H1 (cell line): Measurements from ENCODE around the gene CDH12. TPM values are rescaled to one million over a fixed set of nuclear protein-coding genes. Genes with fewer than 3 reads are reported as not detected.

ENCODE experiments used
- CTCF ChIA-PET: fragments of 300-600 bp; sonication (Branson Sonifier 250); formaldehyde crosslinking; loops from one replicate; lab custom pipeline; 2021; ENCODE audit not compliant: partially characterized antibody; lab: Charles Lee
- POLR2A ChIA-PET: fragments of 300-600 bp; sonication (Branson Sonifier 250); formaldehyde crosslinking; loops from one replicate; lab custom pipeline; 2021; ENCODE audit warnings: inconsistent platforms; ENCODE audit not compliant: partially characterized antibody; lab: Charles Lee
- DNase-seq, 2 experiments: peaks; one replicate each; pipeline versions ENCODE4 v3.0.0 to v3.0.0-alpha.2; 2010 to 2022; ENCODE audit warnings: low spot score in 2 of 2, low read depth in 1 of 2, mixed read lengths in 1 of 2
- FAIRE-seq: peaks from 2 replicates; lab custom pipeline; 2011; peaks lifted over from hg19 to GRCh38; lab: Jason Lieb, UNC
- H2AFZ ChIP-seq: 2 replicates; pipeline ENCODE4 v1.8.1; 2012; ENCODE audit warnings: low read length, inconsistent platforms
- H2AK5ac ChIP-seq: 2 replicates; pipeline ENCODE4 v1.6.1; 2013; ENCODE audit warnings: low read depth, low read length
- H2BK120ac ChIP-seq: replicated peaks from 2 replicates; pipeline ENCODE3; 2013; ENCODE audit warnings: low read depth, low read length, inconsistent platforms
- H2BK12ac ChIP-seq: 2 replicates; pipeline ENCODE4 v1.6.1; 2013; ENCODE audit warnings: low read depth, low read length
- H2BK15ac ChIP-seq: 2 replicates; pipeline ENCODE4 v1.6.1; 2013; ENCODE audit warnings: low read length
- H2BK20ac ChIP-seq: 2 replicates; pipeline ENCODE4 v1.6.1; 2013; ENCODE audit warnings: low read length
- H2BK5ac ChIP-seq: 2 replicates; pipeline ENCODE4 v1.6.1; 2013; ENCODE audit warnings: low read depth, low read length
- H3K14ac ChIP-seq: 2 replicates; pipeline ENCODE4 v1.6.1; 2013; ENCODE audit warnings: inconsistent platforms; ENCODE audit not compliant: insufficient read length
- H3K18ac ChIP-seq: 2 replicates; pipeline ENCODE4 v1.6.1; 2013; ENCODE audit warnings: low read length; ENCODE audit errors: extremely low read depth
- H3K23ac ChIP-seq: 2 replicates; pipeline ENCODE4 v1.6.1; 2013; ENCODE audit warnings: inconsistent platforms; ENCODE audit not compliant: insufficient read length
- H3K23me2 ChIP-seq: 2 replicates; pipeline ENCODE4 v1.6.1; 2013; ENCODE audit warnings: low read depth, low read length
- H3K27ac ChIP-seq: 2 replicates; pipeline ENCODE4 v1.6.1; 2011; ENCODE audit warnings: low read depth, low read length, inconsistent platforms
- H3K27me3 ChIP-seq, 4 experiments: replicated peaks in 1 of 4; 1 replicate in 1 of 4; 2 replicates in 3 of 4; pipeline versions ENCODE4 v1.6.1 to v1.8.1; 2011 to 2013; ENCODE audit warnings: low read length in 3 of 4, mild to moderate bottlenecking in 3 of 4, inconsistent platforms in 2 of 4, mixed read lengths in 2 of 4, moderate library complexity in 1 of 4; ENCODE audit not compliant: control insufficient read depth in 3 of 4, insufficient read depth in 3 of 4; ENCODE audit errors: extremely low read depth in 1 of 4
- H3K36me3 ChIP-seq, 4 experiments: 2 replicates each; pipeline versions ENCODE4 v1.6.1 to v1.8.1; 2011 to 2013; ENCODE audit warnings: mild to moderate bottlenecking in 4 of 4, low read length in 3 of 4, moderate library complexity in 2 of 4, control low read depth in 1 of 4, inconsistent platforms in 1 of 4; ENCODE audit not compliant: insufficient read depth in 4 of 4, control insufficient read depth in 2 of 4
- H3K4ac ChIP-seq: replicated peaks from 2 replicates; pipeline ENCODE3; 2013; ENCODE audit warnings: low read length, low read depth, mixed read lengths, inconsistent platforms; ENCODE audit not compliant: insufficient read length
- H3K4me1 ChIP-seq, 4 experiments: replicated peaks in 1 of 4; 1 replicate in 1 of 4; 2 replicates in 3 of 4; pipeline versions ENCODE4 v1.6.1 to v1.8.1; 2011 to 2013; ENCODE audit warnings: low read length in 3 of 4, inconsistent platforms in 2 of 4, mixed read lengths in 1 of 4; ENCODE audit not compliant: insufficient read depth in 4 of 4, control insufficient read depth in 3 of 4
- H3K4me2 ChIP-seq, 2 experiments: 2 replicates each; pipeline versions ENCODE4 v1.6.1 to v1.8.1; 2011 to 2013; ENCODE audit warnings: low read depth in 2 of 2, low read length in 2 of 2, control low read depth in 1 of 2, inconsistent platforms in 1 of 2, mild to moderate bottlenecking in 1 of 2; ENCODE audit not compliant: insufficient read depth in 1 of 2
- H3K4me3 ChIP-seq, 4 experiments: fragments of 200-600, 300-600 bp in 1 of 4; sonication (generic), shearing (Covaris generic), sonication (Bioruptor Twin) in 1 of 4; 2 replicates each; pipeline versions ENCODE4 v1.5.1 to v1.8.1; 2011 to 2016; ENCODE audit warnings: low read length in 4 of 4, low read depth in 3 of 4, control low read depth in 2 of 4, inconsistent platforms in 2 of 4, mild to moderate bottlenecking in 2 of 4, mixed read lengths in 1 of 4, moderate library complexity in 1 of 4; ENCODE audit not compliant: insufficient read depth in 2 of 4; ENCODE audit errors: extremely low read depth in 1 of 4
- H3K56ac ChIP-seq: replicated peaks from 2 replicates; pipeline ENCODE3; 2013; ENCODE audit warnings: low read depth, mild to moderate bottlenecking, mixed read lengths, low read length, inconsistent platforms; ENCODE audit not compliant: insufficient read length
- H3K79me1 ChIP-seq: 2 replicates; pipeline ENCODE4 v1.6.1; 2013; ENCODE audit warnings: low read depth, low read length, control low read depth
- H3K79me2 ChIP-seq, 2 experiments: 2 replicates each; pipeline versions ENCODE4 v1.6.1 to v1.8.1; 2012 to 2013; ENCODE audit warnings: low read length in 2 of 2, mild to moderate bottlenecking in 2 of 2, inconsistent platforms in 1 of 2; ENCODE audit not compliant: insufficient read depth in 2 of 2, control insufficient read depth in 1 of 2
- H3K9ac ChIP-seq, 4 experiments: replicated peaks in 1 of 4; 1 replicate in 1 of 4; 2 replicates in 3 of 4; pipeline versions ENCODE4 v1.6.1 to v1.8.1; 2011 to 2013; ENCODE audit warnings: low read depth in 3 of 4, low read length in 3 of 4, control low read depth in 2 of 4, mild to moderate bottlenecking in 2 of 4, moderate library complexity in 2 of 4, inconsistent platforms in 1 of 4; ENCODE audit errors: extremely low read depth in 1 of 4
- H3K9me3 ChIP-seq, 2 experiments: 2 replicates each; pipeline versions ENCODE4 v1.6.1 to v1.8.1; 2012 to 2013; ENCODE audit warnings: mild to moderate bottlenecking in 2 of 2, moderate library complexity in 2 of 2, control low read depth in 1 of 2, inconsistent platforms in 1 of 2, low read depth in 1 of 2, low read length in 1 of 2, mixed read lengths in 1 of 2; ENCODE audit not compliant: insufficient read depth in 2 of 2
- H4K20me1 ChIP-seq, 2 experiments: replicated peaks in 1 of 2; 2 replicates each; pipeline versions ENCODE3 to v1.8.1; 2011 to 2013; ENCODE audit warnings: inconsistent platforms in 2 of 2, low read length in 2 of 2, mild to moderate bottlenecking in 1 of 2; ENCODE audit not compliant: insufficient read depth in 2 of 2, control insufficient read depth in 1 of 2
- H4K5ac ChIP-seq: 2 replicates; pipeline ENCODE4 v1.6.1; 2013; ENCODE audit warnings: low read length, low read depth, mixed read lengths, inconsistent platforms; ENCODE audit not compliant: insufficient read length
- H4K8ac ChIP-seq: 2 replicates; pipeline ENCODE4 v1.8.0; 2013; ENCODE audit warnings: mild to moderate bottlenecking, moderate library complexity, low read length, inconsistent platforms; ENCODE audit not compliant: insufficient read depth; ENCODE audit errors: extremely low read depth
- H4K91ac ChIP-seq: replicated peaks from 2 replicates; pipeline ENCODE3; 2013; ENCODE audit warnings: low read length, mixed read lengths, inconsistent platforms; ENCODE audit not compliant: insufficient read length
- CTCF ChIP-seq, 3 experiments: IDR thresholded peaks; 1 replicate in 2 of 3; 2 replicates in 1 of 3; pipeline versions ENCODE4 v1.5.1 to v1.6.1; 2011; ENCODE audit warnings: low read length in 3 of 3, mild to moderate bottlenecking in 3 of 3, inconsistent platforms in 2 of 3, low read depth in 1 of 3, moderate library complexity in 1 of 3; ENCODE audit not compliant: insufficient read depth in 1 of 3; ENCODE audit errors: control extremely low read depth in 1 of 3
- POU5F1 ChIP-seq: IDR thresholded peaks from 2 replicates; pipeline ENCODE4 v1.6.1; 2011; ENCODE audit warnings: low read depth, mild to moderate bottlenecking, low read length, moderate library complexity
- RAD21 ChIP-seq, 2 experiments: IDR thresholded peaks in 1 of 2; conservative IDR thresholded peaks in 1 of 2; 2 replicates each; pipeline ENCODE4 v1.6.1; 2011; ENCODE audit warnings: low read depth in 2 of 2, low read length in 2 of 2, improper control_type of control experiment in 1 of 2, inconsistent platforms in 1 of 2, mild to moderate bottlenecking in 1 of 2, moderate library complexity in 1 of 2
- WGBS, 2 experiments: shearing (Covaris generic) in 1 of 2; methylation state at CpG; one replicate each; pipeline versions ENCODE4 v1.1.6 to v1.1.7; 2013 to 2015; ENCODE audit warnings: low lambda C conversion rate in 2 of 2, mixed read lengths in 2 of 2, inconsistent platforms in 1 of 2, low coverage in 1 of 2, missing lambda C conversion rate in 1 of 2; ENCODE audit not compliant: insufficient replicate concordance in 2 of 2, insufficient coverage in 1 of 2, insufficient read length in 1 of 2; ENCODE audit errors: extremely low coverage in 1 of 2, missing lambda C conversion rate in 1 of 2; 5-methylcytosine and 5-hydroxymethylcytosine counted together
- polyA plus RNA-seq, 7 experiments: library from polyadenylated mRNA; depleted of rRNA in 3 of 7; stranded (reverse) in 5 of 7; unstranded in 2 of 7; fragments of >200 nt in 5 of 7; fragments of 200-250 nt in 2 of 7; gene quantifications; 1 replicate in 5 of 7; 2 replicates in 1 of 7; 4 replicates in 1 of 7; pipeline versions ENCODE4 v1.2.1 to v1.2.3, GENCODE V29; 2011 to 2013; ENCODE audit warnings: missing spikeins in 2 of 7, mixed read lengths in 2 of 7
- total RNA-seq: library from RNA; stranded (reverse); fragmentation: NEBNext Ultra II Directional; extraction: Animal tissue kit (Norgen Biotek cat#: 25700); gene quantifications from 2 replicates; pipeline ENCODE4 v1.2.1, GENCODE V29; 2021
- TF ChIP-seq, protein P1 (sequence below): IDR thresholded peaks from 2 replicates; pipeline ENCODE4 v1.6.1; 2012; ENCODE audit warnings: low read length, inconsistent platforms

Gene CDH12
- total and polyA plus RNA-seq, 2 of the 8 experiments (the other 6 are each of a cell fraction or from before 2014, with no cell fraction given): 0.03 TPM; not detected in 1

- WGBS, 2 experiments: 50% methylated on average over 4 of the region's 4 CpGs; no CpG with 5 or more reads in 1 of the 2 experiments
- peak overlapping the region; percentile 21; the same call in 1 of the 2 replicates for H2AFZ ChIP-seq
- ChIA-PET CTCF (interaction anchor here (0.6 to 1.3 kb wide), 6 partner anchors 15 to 1963 kb away, joined by 3 read pairs; no protein-coding TSS in a partner anchor), POLR2A (no interaction called here)
- H3K4me2 ChIP-seq: no peak overlapping the region
- no peak for FAIRE-seq
- H3K23ac ChIP-seq: no peak overlapping the region
- H3K4ac ChIP-seq: no peak overlapping the region
- no peak overlapping the region for H4K8ac ChIP-seq
- no peak overlapping the region for H2BK15ac ChIP-seq
- H2BK5ac ChIP-seq: no peak overlapping the region
- no peak overlapping the region for H3K14ac ChIP-seq
- no peaks in the 10 kb centered on the region; the same call in 1 of the 2 replicates for H3K23me2 ChIP-seq
- no peak overlapping the region for H2BK20ac ChIP-seq
- no peak overlapping the region for H2AK5ac ChIP-seq
- no peak overlapping the region for H3K9ac ChIP-seq
- no peak overlapping the region for H3K18ac ChIP-seq
- H3K36me3 ChIP-seq: no peaks in the 10 kb centered on the region
- no peaks in the 10 kb centered on the region for H3K79me2 ChIP-seq
- H3K4me3 ChIP-seq: no peak overlapping the region
- no peak overlapping the region for H2BK120ac ChIP-seq
- no peak overlapping the region for H4K91ac ChIP-seq
- H3K4me1 ChIP-seq: no peaks in the 10 kb centered on the region
- no peak overlapping the region for H2BK12ac ChIP-seq
- no peak overlapping the region for H3K27ac ChIP-seq
- no peaks in the 10 kb centered on the region for H3K9me3 ChIP-seq
- no peaks in the 10 kb centered on the region for H3K79me1 ChIP-seq
- H4K20me1 ChIP-seq: no peaks in the 10 kb centered on the region
- no peak for DNase-seq
- H4K5ac ChIP-seq: no peak overlapping the region
- H3K27me3 ChIP-seq: no peaks in the 10 kb centered on the region
- peak; percentile 74 to 85 for TF ChIP-seq RAD21 (IDR thresholded peaks at IDR 0.05 in 1 of 2, conservative IDR thresholded peaks at IDR 0.05 in 1 of 2; ENCODE audit: low read depth in 2 of 2, low read length in 2 of 2)
- TF ChIP-seq CTCF (IDR thresholded peaks at IDR 0.05; ENCODE audit: control extremely low read depth in 1 of 3, insufficient read depth in 1 of 3, low read depth in 1 of 3, low read length in 3 of 3): peak in 2 of 3 experiments; percentile 18 to 48; a peak in 2 of 4 replicates
- TF ChIP-seq, protein P1, sequence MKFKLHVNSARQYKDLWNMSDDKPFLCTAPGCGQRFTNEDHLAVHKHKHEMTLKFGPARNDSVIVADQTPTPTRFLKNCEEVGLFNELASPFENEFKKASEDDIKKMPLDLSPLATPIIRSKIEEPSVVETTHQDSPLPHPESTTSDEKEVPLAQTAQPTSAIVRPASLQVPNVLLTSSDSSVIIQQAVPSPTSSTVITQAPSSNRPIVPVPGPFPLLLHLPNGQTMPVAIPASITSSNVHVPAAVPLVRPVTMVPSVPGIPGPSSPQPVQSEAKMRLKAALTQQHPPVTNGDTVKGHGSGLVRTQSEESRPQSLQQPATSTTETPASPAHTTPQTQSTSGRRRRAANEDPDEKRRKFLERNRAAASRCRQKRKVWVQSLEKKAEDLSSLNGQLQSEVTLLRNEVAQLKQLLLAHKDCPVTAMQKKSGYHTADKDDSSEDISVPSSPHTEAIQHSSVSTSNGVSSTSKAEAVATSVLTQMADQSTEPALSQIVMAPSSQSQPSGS: no peak
- no peak for TF ChIP-seq POU5F1
- H3K56ac ChIP-seq: no peak overlapping the region
Measured at GRCh38 chr5:21802869-21803490, 1050.2 kb downstream of the CDH12 start.
